HuH-7.5 (cell line): ENCODE results near the gene PRXL2B.

Experiments used
- DNase-seq: peaks from one replicate; pipeline ENCODE4 v3.0.0; 2011; ENCODE audit warnings: low spot score

Gene PRXL2B

GRCh38 chr1:2635361-2636010 is 48.9 kb downstream of the PRXL2B start:
- DNase-seq: no peak

- DNase-seq: no peak
Measured at GRCh38 chr1:2636733-2637132, 50.2 kb downstream of the PRXL2B start.

- DNase-seq: no peak
Measured at GRCh38 chr1:2637442-2638145, 51.0 kb downstream of the PRXL2B start.

- DNase-seq: no peak
Measured at GRCh38 chr1:2638466-2639115, 52.0 kb downstream of the PRXL2B start.

- DNase-seq: no peak
Measured at GRCh38 chr1:2639203-2639602, 52.6 kb downstream of the PRXL2B start.

GRCh38 chr1:2639607-2640521 is 53.3 kb downstream of the PRXL2B start:
- no peak for DNase-seq

GRCh38 chr1:2640626-2641025 is 54.0 kb downstream of the PRXL2B start:
- DNase-seq: no peak
